ENCODE measurements around the gene APC2. TPM values are rescaled to one million over a fixed set of nuclear protein-coding genes. Genes with fewer than 3 reads are reported as not detected.

The APC2 gene
- total and polyA plus RNA-seq, 9 donors: under 0.01 to 0.28 (median 0.11) TPM; not detected in 1

- 38 to 50% (median 43%) methylated on average over 22 of the region's 22 CpGs for WGBS, 3 donors
- Histone ChIP-seq H3K4me3 (no peak overlapping the region), H3K4me1 (ENCODE audit: insufficient read depth) (peaks cover 1% of the 10 kb centered on the region), H3K9me3 (no peaks in the 10 kb centered on the region), H3K27ac (no peak overlapping the region), H3K27me3 (peaks cover 9% of the 10 kb centered on the region), H3K36me3 (no peaks in the 10 kb centered on the region)
- intact Hi-C loops (cut with DNase I): no loop called here
- no peak for DNase-seq
- TF ChIP-seq POLR2A (IDR thresholded peaks at IDR 0.05) (no peak), CTCF (IDR thresholded peaks at IDR 0.05) (no peak), EP300 (IDR thresholded peaks at IDR 0.05) (no peak)
Measured at GRCh38 chr19:1450735-1451731, 1.1 kb downstream of the APC2 start.

GRCh38 chr19:1451916-1452801 lies 2.2 kb downstream of the APC2 start:
- peaks cover 9% of the 10 kb centered on the region for H3K27me3 ChIP-seq
- no peak overlapping the region for H3K27ac ChIP-seq
- 12 to 16% (median 14%) methylated on average over 37 to 39 of the region's 39 CpGs for WGBS, 3 donors
- H3K4me3 ChIP-seq: no peak overlapping the region
- no peaks in the 10 kb centered on the region for H3K36me3 ChIP-seq
- DNase-seq: no peak
- intact Hi-C loops (cut with DNase I): no loop called here
- no peaks in the 10 kb centered on the region for H3K9me3 ChIP-seq
- peaks cover 1% of the 10 kb centered on the region for H3K4me1 ChIP-seq (ENCODE audit: insufficient read depth)
- TF ChIP-seq CTCF (IDR thresholded peaks at IDR 0.05) (no peak), EP300 (IDR thresholded peaks at IDR 0.05) (no peak), POLR2A (IDR thresholded peaks at IDR 0.05) (no peak)

- intact Hi-C loops (cut with DNase I): no loop called here
- no peak for DNase-seq
- Histone ChIP-seq H3K27me3 (peaks cover 7% of the 10 kb centered on the region), H3K27ac (no peak overlapping the region), H3K9me3 (no peaks in the 10 kb centered on the region), H3K36me3 (no peaks in the 10 kb centered on the region), H3K4me3 (no peak overlapping the region), H3K4me1 (ENCODE audit: insufficient read depth) (peaks cover 1% of the 10 kb centered on the region)
- no peak for TF ChIP-seq POLR2A (IDR thresholded peaks at IDR 0.05)
- TF ChIP-seq CTCF (IDR thresholded peaks at IDR 0.05): no peak
- TF ChIP-seq EP300 (IDR thresholded peaks at IDR 0.05): no peak
- whole genome bisulfite sequencing, 3 donors: 38 to 54% (median 53%) methylated on average over 28 to 30 of the region's 30 CpGs
Measured at GRCh38 chr19:1452802-1453524, 3.0 kb downstream of the APC2 start.

All from ovary (tissue), 9 donors.